Kidney (tissue), 14 donors: Measurements from ENCODE around the gene GRID1. TPM values are rescaled to one million over a fixed set of nuclear protein-coding genes. Genes with fewer than 3 reads are reported as not detected.

Experiments
- DNase-seq, 5 donors: peaks; one replicate each; pipeline ENCODE4 v3.0.0-alpha.2; 2013 to 2020
- FAIRE-seq: peaks from 2 replicates; lab custom pipeline; 2012; peaks lifted over from hg19 to GRCh38; lab: Jason Lieb, UNC
- H3K27ac ChIP-seq, 2 donors: one replicate each; pipeline ENCODE4 v1.7.0; 2013; ENCODE audit warnings: low read depth in 2 of 2, low read length in 2 of 2, inconsistent platforms in 1 of 2
- H3K27me3 ChIP-seq: one replicate; pipeline ENCODE4 v1.7.1; 2013; ENCODE audit warnings: low read length, inconsistent platforms; ENCODE audit not compliant: control insufficient read depth, insufficient read depth
- H3K36me3 ChIP-seq, 3 donors: one replicate each; pipeline versions ENCODE4 v1.7.0 to v1.7.1; 2013; ENCODE audit warnings: low read length in 3 of 3, control low read depth in 1 of 3, inconsistent platforms in 1 of 3; ENCODE audit not compliant: insufficient read depth in 3 of 3, control insufficient read depth in 2 of 3
- H3K4me1 ChIP-seq, 3 donors: one replicate each; pipeline versions ENCODE4 v1.7.0 to v1.7.1; 2013; ENCODE audit warnings: low read length in 3 of 3, inconsistent platforms in 1 of 3, low read depth in 1 of 3; ENCODE audit not compliant: control insufficient read depth in 2 of 3, insufficient read depth in 2 of 3
- H3K4me3 ChIP-seq, 3 donors: one replicate each; pipeline versions ENCODE4 v1.7.0 to v1.8.1; 2013; ENCODE audit warnings: low read length in 3 of 3, control low read depth in 1 of 3, inconsistent platforms in 1 of 3
- H3K9ac ChIP-seq, 3 donors: one replicate each; pipeline versions ENCODE4 v1.7.0 to v1.7.1; 2013; ENCODE audit warnings: low read length in 3 of 3, control low read depth in 1 of 3, inconsistent platforms in 1 of 3
- H3K9me3 ChIP-seq, 3 donors: one replicate each; pipeline versions ENCODE4 v1.7.0 to v1.7.1; 2013; ENCODE audit warnings: low read length in 3 of 3, control low read depth in 1 of 3, inconsistent platforms in 1 of 3; ENCODE audit not compliant: control insufficient read depth in 2 of 3, insufficient read depth in 1 of 3
- CTCF ChIP-seq: IDR thresholded peaks from 3 replicates; pipeline ENCODE4 v1.5.1; 2012; ENCODE audit warnings: mild to moderate bottlenecking, moderate library complexity, borderline replicate concordance; ENCODE audit not compliant: insufficient read depth; ENCODE audit errors: extremely low read depth
- intact Hi-C: fragments of 100-400 bp; cut with DNase I; formaldehyde crosslinking; loops from one replicate; pipeline ENCODE4 v1.11.1; 2022
- polyA plus RNA-seq: library from polyadenylated mRNA; stranded (reverse); fragments of 350-450 nt; fragmentation: Illumina TruSeq; extraction: RNeasy Lipid Tissue Mini Kit (QIAGEN cat#74804); gene quantifications from one replicate; pipeline ENCODE4 v1.2.3, GENCODE V29; 2014; ENCODE audit warnings: low read depth, low replicate concordance; ENCODE audit not compliant: insufficient read depth
- total RNA-seq: library from RNA; stranded (reverse); fragmentation: NEBNext Ultra II Directional; extraction: Animal tissue kit (Norgen Biotek cat#: 25700); gene quantifications from one replicate; pipeline ENCODE4 v1.2.1, GENCODE V29; 2021
- donor health status: control.
- donor health status: control.
- donor health status: control.
- donor health status: control.
- donor health status: control.
- donor health status: DM: yes; HTN: yes; CAD: no.
- donor health status: Normal renal cell carcinoma (clear cell type).

The GRID1 gene
- total and polyA plus RNA-seq, 2 donors from 2014 or later = 0.37 to 1.4 TPM

GRCh38 chr10:86224354-86225102, 142.1 kb downstream of the GRID1 start:
- FAIRE-seq = no peak
- Histone ChIP-seq H3K36me3 (no peaks in the 10 kb centered on the region), H3K27me3 (no peaks in the 10 kb centered on the region), H3K27ac (no peak overlapping the region), H3K4me1 (no peaks in the 10 kb centered on the region), H3K9me3 (no peaks in the 10 kb centered on the region), H3K9ac (no peak overlapping the region), H3K4me3 (no peak overlapping the region)
- no peak for TF ChIP-seq CTCF
- peak in 2 of 5 donors; percentile 26 to 28 for DNase-seq
- intact Hi-C loops = no loop called here

DNA sequence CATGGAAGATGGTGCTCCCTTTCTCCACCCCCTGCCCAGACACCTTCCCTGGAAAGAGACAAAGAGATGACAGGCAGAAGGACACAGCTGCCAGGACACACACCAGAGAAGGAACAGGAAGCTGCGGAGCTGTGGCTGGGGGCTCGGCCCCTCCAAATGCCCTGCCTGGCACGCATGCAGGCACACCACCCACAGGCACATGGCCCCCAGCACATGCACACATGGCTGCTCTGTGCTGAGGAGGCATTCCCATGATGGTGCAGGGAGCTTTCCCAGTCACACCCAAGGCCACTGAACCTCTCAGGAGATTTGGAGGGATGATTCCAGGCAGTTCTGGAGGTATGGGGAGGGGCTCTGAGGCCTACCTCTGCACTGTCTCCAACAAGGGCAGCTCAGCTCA, 143.3 kb downstream of the GRID1 start:
- no peak overlapping the region for H3K27ac ChIP-seq
- intact Hi-C loops = no loop called here
- DNase-seq (peak in 1 of 5 donors; percentile 31), FAIRE-seq (no peak)
- no peaks in the 10 kb centered on the region for H3K4me1 ChIP-seq
- no peaks in the 10 kb centered on the region for H3K9me3 ChIP-seq
- no peak overlapping the region for H3K4me3 ChIP-seq
- no peak for TF ChIP-seq CTCF
- H3K27me3 ChIP-seq = no peaks in the 10 kb centered on the region
- no peak overlapping the region for H3K9ac ChIP-seq
- H3K36me3 ChIP-seq = no peaks in the 10 kb centered on the region

- no peaks in the 10 kb centered on the region for H3K9me3 ChIP-seq
- H3K27me3 ChIP-seq = no peaks in the 10 kb centered on the region
- intact Hi-C loops = no loop called here
- DNase-seq (peak in 1 of 5 donors; percentile 22), FAIRE-seq (no peak)
- H3K4me3 ChIP-seq = no peak overlapping the region
- no peak overlapping the region for H3K27ac ChIP-seq
- no peak overlapping the region for H3K9ac ChIP-seq
- H3K4me1 ChIP-seq = no peaks in the 10 kb centered on the region
- TF ChIP-seq CTCF = no peak
- H3K36me3 ChIP-seq = no peaks in the 10 kb centered on the region
Measured at GRCh38 chr10:86222687-86223086, 143.9 kb downstream of the GRID1 start.
